Inflammatory macrophage treated with lipopolysaccharide for 1 hour (primary cell): ENCODE data around the gene ZNF330.

ENCODE experiments used
- DNase-seq, 2 donors: peaks; one replicate each; pipeline ENCODE4 v3.0.0-alpha.2; 2020 to 2022

The ZNF330 gene

GRCh38 chr4:141238186-141238585 lies 17.5 kb downstream of the ZNF330 start:
- no peak for DNase-seq

- no peak for DNase-seq
These were observed 19.6 kb downstream of the ZNF330 start for GRCh38 chr4:141240259-141240658.

- DNase-seq: no peak
These were observed 20.0 kb downstream of the ZNF330 start for GRCh38 chr4:141240671-141241070.

- DNase-seq: no peak
These were observed 21.3 kb downstream of the ZNF330 start for GRCh38 chr4:141241986-141242385.

GRCh38 chr4:141244419-141244818 lies 23.7 kb downstream of the ZNF330 start:
- no peak for DNase-seq

- no peak for DNase-seq
These were observed 25.5 kb downstream of the ZNF330 start for GRCh38 chr4:141246243-141246642.

GRCh38 chr4:141246683-141247429 lies 26.2 kb downstream of the ZNF330 start:
- no peak for DNase-seq

GRCh38 chr4:141247430-141247780 lies 26.7 kb downstream of the ZNF330 start:
- no peak for DNase-seq

GRCh38 chr4:141248029-141248428 lies 27.3 kb downstream of the ZNF330 start:
- DNase-seq: peak; percentile 29 to 70

GRCh38 chr4:141248486-141248885 lies 27.8 kb downstream of the ZNF330 start:
- DNase-seq: no peak

- DNase-seq: no peak
These were observed 33.6 kb downstream of the ZNF330 start for GRCh38 chr4:141254326-141254725.

- no peak for DNase-seq
These were observed 34.3 kb downstream of the ZNF330 start for GRCh38 chr4:141255016-141255415.

GRCh38 chr4:141258558-141258957 lies 37.9 kb downstream of the ZNF330 start:
- DNase-seq: no peak

GRCh38 chr4:141275834-141276233 lies 55.1 kb downstream of the ZNF330 start:
- DNase-seq: no peak

GRCh38 chr4:141283152-141283551 lies 62.5 kb downstream of the ZNF330 start:
- DNase-seq: no peak

GRCh38 chr4:141283563-141283962 lies 62.9 kb downstream of the ZNF330 start:
- no peak for DNase-seq
